Fibroblast of skin of abdomen (primary cell): ENCODE results near the gene SPNS1.
"Not testable (repeated sequence)": the region's sequence is repeated elsewhere in the genome, so short reads cannot be mapped to it uniquely, and the experiment has no call there.

Source experiments
- DNase-seq: peaks from one replicate; pipeline ENCODE4 v3.0.0-alpha.2; 2013

The SPNS1 gene

DNA sequence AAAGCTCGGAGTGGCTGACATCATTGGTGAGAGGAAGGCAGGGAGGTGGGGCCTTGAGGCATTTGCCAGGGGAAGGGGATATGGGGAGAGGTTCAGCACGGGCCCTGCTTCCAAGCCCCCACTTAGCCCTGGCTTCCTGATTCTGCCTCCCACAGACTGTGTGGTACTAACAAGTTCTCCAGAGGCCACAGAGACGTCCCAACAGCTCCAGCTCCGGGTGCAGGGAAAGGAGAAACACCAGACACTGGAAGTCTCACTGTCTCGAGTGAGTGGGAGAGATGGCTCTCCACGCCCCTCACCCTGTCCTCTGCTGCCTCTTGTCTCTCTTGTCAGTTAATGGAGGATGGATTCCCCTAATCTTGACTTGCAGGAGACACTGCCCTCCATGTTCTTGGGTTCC, 15.7 kb upstream of the SPNS1 start:
- no peak for DNase-seq

DNA sequence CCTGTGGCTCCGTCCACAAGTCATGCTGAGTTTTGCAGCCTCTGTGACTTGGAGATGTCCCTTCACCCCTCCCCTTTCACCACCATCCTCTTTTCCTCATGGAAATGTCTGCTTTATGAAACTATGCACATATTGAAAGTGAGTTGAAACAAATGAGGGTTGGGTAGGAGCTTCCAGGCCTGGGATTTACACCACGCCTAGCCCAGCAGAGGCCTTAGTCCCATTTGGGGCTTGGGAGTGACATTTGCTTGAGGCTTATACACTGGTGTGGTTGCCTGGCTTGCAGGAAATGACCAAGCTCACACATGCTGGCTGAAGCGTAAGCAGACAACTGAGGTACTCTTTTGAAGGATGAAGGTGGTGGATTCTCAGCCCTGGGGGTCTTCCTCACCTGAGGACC, 10.5 kb upstream of the SPNS1 start:
- no peak for DNase-seq

DNA sequence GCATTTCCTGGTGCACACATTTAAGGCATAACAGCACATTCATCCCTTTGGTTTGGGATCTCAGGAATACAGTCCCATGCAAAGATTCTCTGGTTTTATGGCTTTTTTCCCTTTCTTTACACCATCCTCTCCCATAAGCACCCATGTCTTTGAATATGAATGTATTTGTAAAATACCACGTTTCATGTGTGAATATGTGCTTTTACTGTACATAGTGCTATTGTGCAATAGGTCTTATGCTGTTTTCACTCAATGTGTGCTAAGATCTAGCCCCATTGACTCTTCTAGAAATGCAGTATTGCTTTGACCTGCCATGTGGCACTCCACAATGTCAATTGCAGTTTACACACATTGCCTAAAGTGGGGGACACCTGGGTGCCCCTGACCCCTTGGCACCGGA, 10.1 kb upstream of the SPNS1 start:
- no peak for DNase-seq

DNA sequence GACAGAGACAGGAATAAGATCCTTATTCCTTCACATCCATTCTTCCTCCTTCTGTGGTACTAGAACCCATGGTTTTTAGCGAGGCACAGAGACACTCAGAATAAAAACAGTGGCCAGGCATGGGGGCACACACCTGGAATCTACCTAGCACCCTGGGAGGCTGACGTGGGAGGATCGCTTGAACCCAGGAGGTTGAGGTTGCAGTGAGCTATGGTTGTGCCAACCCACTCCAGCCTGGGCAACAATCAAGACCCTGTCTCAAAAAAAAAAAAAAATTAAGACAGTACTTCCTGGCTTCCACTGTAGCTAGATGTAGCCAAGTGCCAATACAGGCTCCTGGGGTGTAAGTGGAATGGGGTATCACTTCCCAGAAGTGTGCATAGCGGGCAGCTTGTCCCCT, 7.4 kb upstream of the SPNS1 start:
- no peak for DNase-seq

DNA sequence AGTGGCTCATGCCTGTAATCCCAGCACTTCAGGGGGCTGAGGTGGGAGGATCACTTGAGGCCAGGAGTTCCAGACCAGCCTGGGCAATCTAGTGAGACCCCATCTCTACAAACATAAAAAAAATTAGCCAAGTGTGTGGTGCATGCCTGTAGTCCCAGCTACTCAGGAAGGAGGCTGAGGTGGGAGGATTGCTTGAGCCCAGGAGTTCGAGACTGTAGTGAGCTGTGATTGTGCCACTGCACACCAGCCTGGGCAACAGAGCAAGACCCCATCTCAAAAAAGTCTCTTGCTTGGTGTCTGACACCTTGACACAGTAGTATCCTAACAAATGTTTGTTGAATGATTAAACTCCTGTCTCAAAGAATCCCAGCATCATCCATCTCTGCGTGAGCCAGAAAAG, 4.9 kb upstream of the SPNS1 start:
- not testable (repeated sequence) for DNase-seq

DNA sequence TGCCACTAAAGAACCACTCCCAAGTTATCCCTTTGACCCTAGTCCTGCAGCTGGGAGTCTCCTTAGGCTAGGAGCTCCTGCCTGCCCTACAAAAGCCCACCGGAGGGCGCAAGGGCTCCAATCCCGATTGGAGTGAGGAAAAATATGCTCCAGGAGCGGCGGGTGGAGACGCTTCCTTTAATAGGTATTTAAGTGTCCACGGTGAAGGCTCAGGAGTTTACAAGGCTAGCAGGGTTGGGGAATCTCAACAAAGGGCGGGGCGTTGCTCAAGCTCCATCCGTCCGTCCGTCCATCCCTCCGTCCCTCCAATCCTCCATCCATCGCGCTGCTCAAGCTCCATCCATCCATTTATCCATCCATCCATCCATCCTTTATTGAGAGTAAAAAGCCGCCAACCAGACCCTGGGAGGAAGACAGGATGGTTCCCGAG, 556 bp upstream of the SPNS1 start:
- peak; percentile 68 for DNase-seq

DNA sequence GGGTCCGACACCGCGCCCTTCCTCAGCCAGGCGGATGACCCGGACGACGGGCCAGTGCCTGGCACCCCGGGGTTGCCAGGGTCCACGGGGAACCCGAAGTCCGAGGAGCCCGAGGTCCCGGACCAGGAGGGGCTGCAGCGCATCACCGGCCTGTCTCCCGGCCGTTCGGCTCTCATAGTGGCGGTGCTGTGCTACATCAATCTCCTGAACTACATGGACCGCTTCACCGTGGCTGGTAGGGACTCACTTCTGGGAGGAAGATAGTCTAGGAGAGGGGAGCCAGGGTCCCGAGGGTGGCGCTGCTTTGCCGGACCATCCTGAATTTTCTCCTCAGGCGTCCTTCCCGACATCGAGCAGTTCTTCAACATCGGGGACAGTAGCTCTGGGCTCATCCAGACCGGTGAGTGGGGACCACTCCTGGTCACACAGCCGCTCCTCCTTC, 601 bp downstream of the SPNS1 start:
- DNase-seq = no peak

DNA sequence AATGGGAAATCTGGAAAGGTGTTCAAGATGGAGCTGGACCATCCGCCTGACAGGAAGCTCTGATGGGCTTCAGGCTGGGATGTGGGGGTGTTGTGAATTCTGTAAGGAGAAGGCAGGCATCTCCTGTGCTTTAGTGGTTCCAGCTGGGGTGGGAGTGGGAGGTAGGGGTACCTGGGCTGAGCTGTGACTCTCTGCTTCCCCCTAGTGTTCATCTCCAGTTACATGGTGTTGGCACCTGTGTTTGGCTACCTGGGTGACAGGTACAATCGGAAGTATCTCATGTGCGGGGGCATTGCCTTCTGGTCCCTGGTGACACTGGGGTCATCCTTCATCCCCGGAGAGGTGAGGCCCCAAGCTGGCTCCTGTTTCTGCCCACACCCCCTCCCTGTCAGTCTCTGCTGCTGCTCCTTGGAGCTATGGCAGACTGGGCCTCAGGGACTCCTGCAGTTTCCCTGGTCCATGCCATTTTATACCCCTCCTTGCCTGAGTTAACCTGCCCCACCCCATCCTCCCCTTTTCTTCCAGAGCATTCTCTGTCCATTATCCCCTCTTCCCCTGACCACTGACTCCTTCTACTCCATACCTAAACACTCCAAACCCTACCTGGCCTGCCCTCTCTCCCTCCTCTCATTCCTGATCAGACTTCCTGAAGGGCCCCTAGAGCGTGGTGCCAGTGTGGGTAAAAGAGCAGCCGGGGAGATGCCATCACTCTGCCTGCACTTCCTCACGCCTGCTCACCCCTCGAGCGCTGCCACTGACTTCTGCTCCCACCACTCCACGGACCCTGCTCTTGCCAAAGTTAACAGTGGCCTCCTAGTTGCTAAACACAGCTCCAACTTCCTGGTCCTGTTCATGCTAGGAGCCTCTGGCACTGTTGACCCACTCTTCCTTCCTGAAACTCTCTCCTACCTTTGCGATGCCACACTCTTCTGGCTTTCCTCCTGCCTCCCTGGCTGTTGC, 3.4 kb downstream of the SPNS1 start:
- no peak for DNase-seq

DNA sequence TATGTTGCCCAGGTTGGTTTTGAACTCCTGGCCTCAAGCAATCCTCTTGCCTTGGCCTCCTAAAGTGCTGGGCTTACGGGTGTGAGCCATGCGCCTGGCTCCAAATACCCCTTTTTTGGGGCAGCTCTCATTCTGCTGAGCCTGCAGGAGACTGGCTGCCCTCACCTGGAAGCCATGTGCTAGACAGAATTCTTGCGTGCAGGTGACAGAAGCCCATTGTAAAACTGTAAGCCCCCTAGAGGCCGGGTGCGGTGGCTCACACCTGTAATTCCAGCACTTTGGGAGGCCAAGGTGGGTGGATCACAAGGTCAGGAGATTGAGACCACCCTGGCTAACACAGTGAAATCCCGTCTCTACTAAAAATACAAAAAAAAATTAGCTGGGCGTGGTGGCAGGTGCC, 5.8 kb downstream of the SPNS1 start:
- DNase-seq = not testable (repeated sequence)

DNA sequence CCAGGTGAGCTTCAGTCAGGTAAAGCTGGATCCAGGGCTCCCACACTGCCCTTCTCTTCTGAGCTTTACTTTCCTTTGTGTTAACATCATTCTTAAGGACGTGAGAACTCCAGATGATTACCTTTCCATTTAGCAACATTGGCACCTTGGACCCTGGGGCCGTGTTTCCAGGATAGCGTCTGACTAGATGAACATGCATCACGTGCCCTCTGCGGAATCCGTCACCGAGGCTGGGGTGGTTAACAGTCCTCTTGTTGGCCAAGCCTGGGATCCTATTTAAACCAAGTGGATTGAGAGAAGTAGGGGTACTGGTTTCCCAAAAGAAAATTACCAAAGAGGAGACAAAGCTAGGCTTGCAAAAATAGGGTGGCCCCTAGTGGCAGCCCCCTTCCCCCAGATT, 6.4 kb downstream of the SPNS1 start:
- DNase-seq = no peak

DNA sequence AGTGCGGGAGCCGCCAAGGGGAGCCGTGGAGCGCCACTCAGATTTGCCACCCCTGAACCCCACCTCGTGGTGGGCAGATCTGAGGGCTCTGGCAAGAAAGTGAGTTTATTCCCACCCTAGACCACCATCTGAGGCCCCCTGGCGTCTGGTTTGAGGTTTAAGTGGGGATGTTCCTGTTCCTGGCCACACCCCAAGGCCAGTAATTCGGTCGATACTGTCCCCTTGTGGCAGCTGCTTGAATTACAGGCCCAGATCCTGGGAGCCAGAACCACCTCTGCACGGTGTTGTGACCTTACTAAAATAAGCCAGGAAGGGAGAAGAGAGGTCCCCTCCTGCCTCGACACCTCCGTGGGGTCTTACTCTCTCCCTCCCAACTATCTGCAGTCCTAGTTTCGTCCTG, 6.9 kb downstream of the SPNS1 start:
- DNase-seq = no peak

DNA sequence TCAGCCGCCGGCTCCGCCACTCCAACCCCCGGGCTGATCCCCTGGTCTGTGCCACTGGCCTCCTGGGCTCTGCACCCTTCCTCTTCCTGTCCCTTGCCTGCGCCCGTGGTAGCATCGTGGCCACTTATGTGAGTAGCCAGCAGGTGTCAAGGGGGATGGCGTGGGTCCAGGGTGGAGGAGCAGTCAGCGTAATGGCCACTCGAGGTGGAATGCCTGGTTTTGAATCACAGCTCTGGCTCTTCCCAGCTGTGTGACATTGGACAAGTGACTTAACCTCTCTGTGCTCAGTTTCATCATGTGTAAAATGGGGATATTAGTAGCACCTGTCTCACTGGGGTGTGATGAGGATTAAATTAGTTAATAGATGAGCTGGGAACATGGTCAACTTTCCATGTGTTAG, 7.8 kb downstream of the SPNS1 start:
- no peak for DNase-seq

DNA sequence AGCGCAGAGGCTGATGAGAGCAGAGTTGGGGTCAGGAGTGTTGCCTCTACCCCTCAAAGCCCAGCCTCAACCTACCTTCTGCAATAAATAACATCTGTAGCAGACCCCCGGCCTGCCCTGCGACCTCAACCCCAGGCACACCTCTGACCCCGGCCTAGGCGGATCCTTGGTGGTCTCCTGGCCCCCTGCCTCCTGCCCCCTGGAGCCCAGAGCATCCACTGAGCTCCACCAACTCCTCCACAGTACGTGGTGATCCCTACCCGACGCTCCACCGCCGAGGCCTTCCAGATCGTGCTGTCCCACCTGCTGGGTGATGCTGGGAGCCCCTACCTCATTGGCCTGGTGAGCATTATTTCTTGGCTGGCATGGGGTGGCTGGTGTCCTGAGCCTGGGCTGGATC, 8.4 kb downstream of the SPNS1 start:
- no peak for DNase-seq

DNA sequence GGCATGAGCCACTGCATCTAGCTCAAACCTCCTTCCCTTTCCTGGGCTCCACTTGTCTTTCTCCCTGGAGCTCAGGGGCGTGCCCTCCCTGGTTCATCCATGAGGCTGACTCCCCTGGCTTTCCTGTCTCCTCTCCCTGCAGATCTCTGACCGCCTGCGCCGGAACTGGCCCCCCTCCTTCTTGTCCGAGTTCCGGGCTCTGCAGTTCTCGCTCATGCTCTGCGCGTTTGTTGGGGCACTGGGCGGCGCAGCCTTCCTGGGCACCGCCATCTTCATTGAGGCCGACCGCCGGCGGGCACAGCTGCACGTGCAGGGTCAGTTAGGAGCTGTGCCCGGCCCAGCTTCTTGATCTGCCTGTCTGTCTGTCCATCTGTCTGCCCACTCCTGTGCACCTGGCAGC, 9.1 kb downstream of the SPNS1 start:
- DNase-seq = no peak

DNA sequence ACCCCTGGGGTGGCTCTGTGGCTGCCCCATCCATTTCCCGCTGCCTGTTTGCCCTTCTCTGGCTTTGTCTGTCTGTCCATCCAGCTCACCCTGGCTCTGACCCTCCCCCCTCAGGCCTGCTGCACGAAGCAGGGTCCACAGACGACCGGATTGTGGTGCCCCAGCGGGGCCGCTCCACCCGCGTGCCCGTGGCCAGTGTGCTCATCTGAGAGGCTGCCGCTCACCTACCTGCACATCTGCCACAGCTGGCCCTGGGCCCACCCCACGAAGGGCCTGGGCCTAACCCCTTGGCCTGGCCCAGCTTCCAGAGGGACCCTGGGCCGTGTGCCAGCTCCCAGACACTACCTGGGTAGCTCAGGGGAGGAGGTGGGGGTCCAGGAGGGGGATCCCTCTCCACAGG, 9.5 kb downstream of the SPNS1 start:
- DNase-seq = no peak

DNA sequence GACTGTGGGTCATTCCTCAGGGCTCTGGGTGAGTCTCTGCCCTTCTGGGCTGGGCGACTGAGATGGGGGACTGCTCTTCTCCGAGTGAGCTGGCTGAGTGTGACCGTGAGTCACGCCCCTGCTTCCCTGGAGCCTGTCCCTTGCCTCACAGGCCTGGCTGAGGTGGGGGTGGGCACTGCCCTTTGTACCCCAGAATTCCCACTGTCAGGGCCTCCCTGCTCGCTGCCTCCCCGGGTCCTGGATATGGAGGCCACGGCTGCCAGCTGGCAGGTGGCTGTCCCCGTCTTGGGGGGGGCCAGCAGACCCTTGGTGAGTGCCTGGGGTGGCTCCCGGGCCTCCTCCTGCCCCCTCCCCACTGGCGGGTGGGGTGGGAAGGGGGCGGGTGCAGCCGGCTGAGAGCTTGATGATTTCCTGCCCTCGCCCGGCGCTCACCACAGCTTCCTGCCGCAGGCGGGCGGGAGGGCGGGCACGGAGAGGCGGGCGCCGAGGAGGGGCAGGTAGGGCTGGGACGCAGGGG, 10.1 kb downstream of the SPNS1 start, which contains the start of gene LAT:
Gene LAT (plus strand): TSS at position 434 of the 517 bp plus-strand sequence. CDS start 366 bp downstream, outside the sequence.
- no peak for DNase-seq

DNA sequence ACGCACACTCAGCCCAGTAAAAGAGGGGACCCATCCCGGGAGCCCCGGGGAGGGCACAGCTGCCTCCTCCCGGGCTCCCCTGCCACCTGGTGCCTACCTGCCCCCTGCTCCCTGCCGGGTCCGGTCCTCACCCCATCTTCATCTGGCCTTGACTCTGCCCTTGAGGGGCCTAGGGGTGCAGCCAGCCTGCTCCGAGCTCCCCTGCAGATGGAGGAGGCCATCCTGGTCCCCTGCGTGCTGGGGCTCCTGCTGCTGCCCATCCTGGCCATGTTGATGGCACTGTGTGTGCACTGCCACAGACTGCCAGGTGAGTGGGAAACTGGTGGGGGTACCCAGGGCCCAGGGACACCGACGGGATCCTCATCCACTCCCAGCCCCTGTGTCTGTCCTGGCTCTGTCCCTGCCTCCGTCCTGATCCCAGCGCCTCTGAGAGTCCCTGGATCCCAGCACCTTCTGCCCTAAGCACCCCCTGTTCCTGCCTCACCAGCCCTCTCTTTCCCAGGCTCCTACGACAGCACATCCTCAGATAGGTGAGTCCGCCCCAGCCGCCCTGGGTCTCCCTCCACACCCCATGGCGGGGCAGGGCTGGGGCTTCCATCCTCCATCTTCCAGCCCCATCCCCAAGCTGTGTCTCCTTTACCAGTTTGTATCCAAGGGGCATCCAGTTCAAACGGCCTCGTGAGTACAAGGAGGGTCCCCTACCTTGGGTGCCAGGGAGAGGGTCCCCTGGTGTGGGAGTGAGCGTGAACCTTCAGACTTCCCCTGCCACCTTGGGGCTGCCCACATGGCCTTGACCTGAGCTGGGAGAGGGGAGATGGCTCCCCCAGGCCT, 10.8 kb downstream of the SPNS1 start:
- DNase-seq = no peak

DNA sequence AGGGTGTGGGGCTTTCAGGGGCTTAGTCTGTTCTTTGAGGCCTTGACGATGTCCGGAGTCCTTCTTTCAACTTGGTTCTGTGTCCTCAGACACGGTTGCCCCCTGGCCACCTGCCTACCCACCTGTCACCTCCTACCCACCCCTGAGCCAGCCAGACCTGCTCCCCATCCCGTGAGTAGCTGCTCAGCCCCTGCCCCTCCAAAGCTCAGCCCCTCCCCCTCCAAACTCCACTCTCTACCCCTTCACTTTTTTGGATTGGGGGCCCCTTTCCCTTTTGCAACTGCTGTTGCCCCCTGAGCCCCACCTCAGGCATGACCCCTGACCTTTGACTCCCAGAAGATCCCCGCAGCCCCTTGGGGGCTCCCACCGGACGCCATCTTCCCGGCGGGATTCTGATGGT, 11.5 kb downstream of the SPNS1 start:
- no peak for DNase-seq

DNA sequence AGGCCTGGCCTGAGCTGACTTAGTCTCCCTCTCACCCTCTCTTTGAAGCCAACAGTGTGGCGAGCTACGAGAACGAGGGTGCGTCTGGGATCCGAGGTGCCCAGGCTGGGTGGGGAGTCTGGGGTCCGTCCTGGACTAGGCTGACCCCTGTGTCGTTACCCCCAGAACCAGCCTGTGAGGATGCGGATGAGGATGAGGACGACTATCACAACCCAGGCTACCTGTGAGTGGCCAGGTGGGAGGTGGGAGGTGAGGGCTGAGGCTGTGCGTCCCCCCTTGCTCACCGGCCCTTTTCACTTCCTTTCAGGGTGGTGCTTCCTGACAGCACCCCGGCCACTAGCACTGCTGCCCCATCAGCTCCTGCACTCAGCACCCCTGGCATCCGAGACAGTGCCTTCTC, 11.9 kb downstream of the SPNS1 start:
- DNase-seq = no peak

DNA sequence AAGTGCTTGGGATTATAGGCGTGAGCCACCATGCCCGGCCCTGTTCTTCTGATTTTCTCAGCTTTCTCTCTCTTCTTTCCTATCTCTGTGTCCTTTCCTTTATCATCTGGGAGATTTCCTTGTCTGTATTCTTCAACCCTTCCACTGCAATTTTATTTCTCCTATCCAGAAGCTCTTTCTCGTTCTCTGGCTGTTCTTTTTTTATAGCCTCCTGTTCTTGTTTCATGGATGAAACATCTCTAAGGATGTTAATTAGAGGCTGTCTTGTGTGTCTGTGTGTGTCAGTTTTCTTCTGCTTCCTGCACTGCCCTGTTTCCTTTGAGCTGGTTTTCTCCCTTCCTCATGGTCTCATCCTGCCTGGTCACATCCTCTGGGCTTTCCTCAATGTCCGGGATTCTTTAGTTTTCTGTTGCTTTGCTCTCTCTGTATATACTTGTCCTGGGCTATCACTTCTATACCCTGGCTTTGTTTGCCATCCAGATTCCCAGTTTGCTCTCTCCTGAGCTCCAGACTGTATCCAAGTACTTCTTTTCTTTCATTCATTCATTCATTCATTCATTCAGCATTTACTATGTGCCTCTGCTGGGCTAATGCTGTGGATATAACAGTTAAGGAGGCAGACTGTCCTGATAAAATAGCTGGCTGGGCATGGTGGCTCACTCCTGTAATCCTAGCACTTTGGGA, 12.7 kb downstream of the SPNS1 start:
- DNase-seq = no peak

DNA sequence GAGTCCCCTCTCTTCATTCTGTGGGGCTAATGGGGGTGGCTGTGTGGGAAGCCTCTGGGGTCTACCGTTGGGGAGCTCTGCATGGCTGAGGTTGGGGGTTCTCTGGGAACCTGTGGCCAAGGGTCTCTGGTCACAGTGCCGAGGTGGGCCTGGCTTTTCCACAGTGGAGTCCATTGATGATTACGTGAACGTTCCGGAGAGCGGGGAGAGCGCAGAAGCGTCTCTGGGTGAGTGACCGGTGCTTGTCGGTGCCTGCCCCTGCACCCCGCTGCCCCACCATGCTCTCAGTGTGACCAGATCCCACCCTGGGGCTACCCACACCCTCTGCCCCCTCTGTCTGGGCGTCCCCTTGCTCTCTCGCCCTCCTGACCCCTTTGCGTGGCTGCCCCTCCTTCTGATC, 14.8 kb downstream of the SPNS1 start:
- DNase-seq = no peak

DNA sequence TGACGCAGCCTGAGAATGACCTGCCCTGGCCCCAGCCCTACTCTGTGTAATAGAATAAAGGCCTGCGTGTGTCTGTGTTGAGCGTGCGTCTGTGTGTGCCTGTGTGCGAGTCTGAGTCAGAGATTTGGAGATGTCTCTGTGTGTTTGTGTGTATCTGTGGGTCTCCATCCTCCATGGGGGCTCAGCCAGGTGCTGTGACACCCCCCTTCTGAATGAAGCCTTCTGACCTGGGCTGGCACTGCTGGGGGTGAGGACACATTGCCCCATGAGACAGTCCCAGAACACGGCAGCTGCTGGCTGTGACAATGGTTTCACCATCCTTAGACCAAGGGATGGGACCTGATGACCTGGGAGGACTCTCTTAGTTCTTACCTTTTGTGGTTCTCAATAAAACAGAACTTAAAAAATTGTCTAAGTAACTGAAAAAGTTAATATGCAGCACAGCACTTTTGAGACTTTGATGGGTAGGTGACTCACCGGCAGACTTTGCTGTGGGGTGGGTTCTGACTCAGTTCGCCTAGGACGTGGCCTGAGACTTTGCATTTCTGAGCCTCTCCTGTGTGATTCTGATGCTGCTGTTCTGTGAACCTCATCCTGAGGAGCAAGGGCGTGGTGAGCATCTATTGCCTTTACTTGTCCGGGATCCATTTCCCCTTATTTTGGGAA, 15.9 kb downstream of the SPNS1 start:
- no peak for DNase-seq
